Fibroblast of upper back skin (primary cell): Measurements from ENCODE around the gene VAV3.
"Not testable (repeated sequence)": the region's sequence is repeated elsewhere in the genome, so short reads cannot be mapped to it uniquely, and the experiment has no call there.

Experiments used
- DNase-seq: peaks from one replicate; pipeline ENCODE4 v3.0.0-alpha.2; 2013

The VAV3 gene

DNA sequence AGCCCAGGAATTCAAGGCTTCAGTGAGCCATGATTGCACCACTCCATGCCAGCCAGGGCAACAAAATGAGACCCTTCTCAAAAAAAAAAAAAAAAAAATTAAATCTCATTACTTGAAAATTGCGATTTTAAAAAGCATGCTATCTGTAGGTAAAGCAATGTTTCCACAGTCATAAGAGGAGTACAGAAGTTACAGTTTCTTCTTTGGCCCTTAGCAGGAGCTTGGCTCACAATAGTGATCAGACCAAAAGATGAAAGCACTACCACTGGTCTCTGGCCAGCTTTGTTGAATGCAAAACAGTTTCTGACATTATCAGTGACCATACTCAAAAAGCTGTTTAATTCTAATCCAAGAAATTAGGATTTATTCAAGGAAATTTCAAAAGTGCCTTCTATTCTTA, 31.2 kb downstream of the VAV3 start:
- DNase-seq, result no peak

DNA sequence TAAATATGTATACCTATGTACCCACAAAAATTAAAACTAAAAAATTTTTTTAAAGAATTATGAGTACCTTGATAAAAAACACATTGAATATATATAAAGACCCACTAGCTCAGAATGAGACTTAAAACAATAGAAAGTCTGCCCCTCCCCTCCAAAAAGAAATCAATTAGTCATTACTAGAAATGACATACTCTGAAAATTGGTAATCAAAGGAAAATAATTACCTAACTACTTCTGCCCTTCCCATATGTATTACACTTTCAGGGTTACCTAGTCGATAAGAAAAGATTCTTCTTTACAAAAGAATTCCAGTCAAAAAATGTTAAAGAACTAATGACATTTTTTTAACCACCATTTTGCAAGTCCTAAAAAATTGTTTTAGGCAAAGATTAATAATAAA, 34.7 kb downstream of the VAV3 start:
- no peak for DNase-seq

DNA sequence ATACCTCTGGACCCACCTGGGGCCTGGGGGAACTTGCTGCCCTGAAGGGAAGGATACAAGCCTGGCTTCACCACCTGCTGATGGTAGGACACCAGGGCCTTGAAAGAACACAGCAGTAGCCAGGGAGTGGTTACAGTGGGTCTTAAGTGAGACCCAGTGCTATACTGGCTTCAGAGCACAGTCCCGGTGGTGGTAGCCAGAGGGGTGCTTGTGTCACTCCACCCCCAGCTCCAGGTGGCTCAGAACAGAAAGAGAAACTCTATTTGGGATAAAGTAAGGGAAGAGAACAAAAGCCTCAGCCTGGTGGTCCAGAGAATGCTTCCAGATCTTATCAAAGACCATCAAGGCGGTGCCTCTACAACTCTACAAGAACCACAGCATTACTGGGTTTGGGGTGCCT, 37.2 kb downstream of the VAV3 start:
- no peak for DNase-seq

DNA sequence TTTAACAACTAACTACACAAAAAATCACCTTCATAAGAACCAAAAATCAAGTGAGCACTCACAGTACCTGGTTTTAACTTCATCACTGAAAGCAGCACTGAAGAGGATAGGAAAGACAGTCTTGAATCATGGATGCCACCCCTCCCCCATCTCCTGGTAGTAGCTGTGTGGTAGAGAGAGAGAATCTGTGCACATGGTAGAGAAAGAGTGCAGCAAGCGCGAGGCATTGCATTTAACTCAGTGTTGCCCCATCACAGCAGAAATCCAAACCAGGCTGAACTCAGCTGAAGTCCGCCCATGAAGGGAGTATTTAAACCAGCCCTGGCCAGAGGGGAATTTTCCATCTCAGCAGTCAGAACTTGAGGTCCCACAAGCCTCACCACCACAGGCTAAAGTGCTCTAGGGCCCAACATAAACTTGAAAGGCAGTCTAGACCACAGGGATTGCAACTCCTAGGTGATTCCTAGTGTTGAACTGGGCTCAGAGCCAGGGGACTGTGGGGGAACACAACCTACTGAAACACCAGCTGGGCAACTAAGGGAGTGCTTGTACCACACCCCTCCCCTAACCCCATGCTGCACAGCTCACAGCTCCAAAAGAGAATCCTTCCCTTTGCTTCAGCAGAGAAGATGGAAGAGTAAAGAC, 38.4 kb downstream of the VAV3 start:
- DNase-seq, result peak; percentile 5

DNA sequence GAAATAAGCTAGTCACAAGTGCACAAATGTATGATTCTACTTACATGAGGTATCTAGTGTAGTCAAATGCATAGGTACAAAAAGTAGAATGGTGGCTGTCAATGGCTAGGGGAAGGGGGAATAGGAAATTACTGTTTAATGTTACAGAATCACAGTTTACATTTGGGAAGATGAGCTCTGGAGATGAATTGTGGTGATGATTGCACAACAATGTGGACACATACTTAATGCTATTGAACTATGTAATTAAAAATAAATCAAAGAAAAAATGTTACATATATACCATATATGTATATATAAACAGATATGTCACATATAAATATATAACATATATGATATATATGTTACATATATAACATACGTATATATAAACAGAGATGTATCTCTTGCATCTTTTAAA, 39.4 kb downstream of the VAV3 start:
- DNase-seq, result no peak

DNA sequence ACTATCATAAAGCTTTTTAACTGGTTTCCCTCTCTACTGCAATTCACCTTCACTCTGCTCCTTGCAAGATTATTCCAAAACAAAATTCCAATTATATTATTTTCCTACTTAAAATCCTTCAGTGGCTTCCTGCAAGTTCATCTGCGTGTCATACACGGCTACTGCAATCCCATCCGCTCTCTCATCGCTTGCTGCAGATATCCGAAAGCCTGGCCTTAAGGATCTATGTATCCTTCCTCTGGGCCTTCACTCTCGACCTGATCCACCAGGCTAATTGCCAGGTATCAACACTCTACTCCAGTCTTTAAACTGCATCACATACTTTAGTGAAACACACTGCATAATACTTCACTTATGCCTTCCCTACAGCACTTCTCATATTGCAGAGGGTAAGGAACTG, 44.0 kb downstream of the VAV3 start:
- no peak for DNase-seq

DNA sequence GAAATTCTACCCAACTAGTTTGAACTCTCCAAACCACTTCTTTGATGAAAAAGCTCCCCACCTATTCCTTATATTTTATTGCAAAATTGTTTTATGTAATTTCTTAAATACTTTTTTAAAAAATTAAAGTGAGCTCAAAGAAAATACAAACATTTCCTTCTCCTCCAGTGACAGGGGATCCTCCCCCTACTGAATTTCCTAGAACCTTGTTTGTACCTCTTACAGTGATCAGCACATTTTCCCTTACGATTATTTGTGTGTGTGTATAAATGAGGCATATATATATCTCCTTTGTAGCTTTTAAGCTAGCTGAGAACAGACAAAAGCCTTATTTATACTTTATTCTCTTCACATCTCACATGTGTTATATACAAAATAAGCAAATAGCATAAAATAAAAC, 44.4 kb downstream of the VAV3 start:
- no peak for DNase-seq

DNA sequence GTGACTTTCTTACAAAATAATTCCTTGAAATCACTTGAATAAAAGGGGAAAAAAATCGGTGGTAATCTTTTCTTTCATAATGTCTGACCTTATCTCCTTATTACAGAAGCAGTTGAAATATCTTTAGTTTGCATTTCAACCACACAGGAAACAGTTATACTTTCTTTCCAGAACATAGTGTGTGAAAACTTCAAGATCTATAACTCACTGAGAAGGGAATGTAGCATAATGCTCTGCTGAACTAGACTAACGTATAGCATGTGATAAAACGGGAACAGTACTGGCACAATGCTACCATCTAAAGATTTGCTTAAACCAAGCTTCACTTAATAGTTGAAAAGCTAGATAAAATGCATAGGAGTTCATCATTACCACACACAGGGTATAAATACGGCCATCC, 45.0 kb downstream of the VAV3 start:
- DNase-seq, result no peak

DNA sequence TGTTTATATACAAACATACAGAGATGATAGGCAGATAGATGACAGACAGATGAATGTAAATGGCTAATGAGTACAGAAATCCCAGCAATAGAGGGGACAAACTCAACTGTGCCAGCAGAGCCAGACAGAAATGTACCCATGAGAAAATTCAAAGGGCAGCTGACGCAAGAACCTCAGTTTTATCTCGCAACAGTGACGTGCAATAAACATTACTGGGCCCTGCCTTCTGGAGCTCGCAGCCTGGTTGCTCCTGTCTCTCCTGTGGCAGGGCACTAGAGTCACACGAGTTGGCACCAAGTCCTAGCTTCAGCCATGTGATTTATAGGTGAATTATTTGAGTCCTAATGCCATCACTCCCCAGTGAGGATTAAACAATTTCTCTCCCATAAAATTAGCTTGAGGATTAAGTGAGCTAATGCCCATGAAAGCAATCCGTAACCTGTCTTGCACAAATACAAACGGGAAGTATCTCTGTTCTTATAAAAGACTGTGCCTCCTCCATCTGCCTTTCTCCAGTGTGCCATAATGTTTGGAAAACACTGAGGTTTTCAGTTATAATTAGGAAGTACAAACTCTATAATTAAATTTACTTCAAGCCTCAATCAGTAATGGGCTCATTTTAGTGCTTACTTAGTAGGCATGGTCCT, 50.7 kb downstream of the VAV3 start:
- no peak for DNase-seq

DNA sequence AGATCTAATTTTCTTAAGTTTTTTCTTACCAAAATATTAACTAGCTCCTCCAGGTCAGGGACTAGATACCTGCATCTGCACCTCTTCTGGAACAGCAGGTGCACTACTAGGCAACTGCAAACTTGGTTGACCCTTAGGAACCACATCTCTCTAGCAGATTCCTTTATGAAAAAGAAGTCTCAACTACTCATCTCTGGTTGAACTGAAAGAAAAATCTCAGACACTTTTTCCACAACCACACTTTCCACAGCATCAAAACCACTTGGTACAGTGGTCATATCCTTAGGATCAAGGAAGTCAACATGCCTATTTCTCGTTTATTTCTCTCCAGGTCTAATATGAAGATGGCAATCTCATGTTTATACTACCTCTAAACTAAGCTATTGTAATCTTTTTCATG, 52.3 kb downstream of the VAV3 start:
- no peak for DNase-seq

DNA sequence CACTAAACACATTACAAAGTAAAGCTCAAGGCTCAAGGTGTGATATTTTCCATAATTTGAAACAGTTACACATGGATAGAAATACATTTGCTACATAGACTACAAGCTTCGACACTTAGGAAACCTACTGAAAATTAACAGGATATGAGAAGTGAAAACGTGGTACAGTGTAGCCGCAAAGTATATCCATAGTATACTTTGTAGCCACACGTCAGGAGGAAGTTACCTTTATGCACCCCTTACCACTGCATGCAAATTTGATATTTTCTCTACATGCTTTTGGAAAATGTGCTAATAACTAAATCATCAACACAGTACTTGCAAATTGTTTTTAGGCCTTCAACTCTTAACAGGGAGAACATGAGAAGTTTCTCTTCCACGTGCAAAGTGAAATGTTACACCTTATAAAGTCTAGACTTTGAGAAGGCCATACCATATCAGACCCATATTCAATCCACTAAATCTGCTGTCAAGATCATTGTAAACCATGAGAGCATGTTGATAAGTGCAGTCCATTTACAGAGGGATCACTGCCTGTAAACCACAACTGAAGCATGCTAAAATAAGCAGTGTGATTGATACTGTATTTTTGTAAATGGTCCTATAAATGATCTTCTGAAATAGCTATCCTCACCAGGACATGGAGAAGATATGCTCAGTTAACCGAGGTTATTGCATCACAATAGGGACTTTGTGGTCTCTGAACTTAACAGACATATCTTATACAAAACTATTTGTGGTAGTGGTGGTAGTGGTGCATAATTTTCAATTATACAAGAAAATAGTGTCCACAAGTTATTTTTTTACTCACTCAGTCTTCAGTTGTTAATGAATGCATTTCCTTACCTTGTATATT, 64.7 kb downstream of the VAV3 start:
- DNase-seq, result no peak

DNA sequence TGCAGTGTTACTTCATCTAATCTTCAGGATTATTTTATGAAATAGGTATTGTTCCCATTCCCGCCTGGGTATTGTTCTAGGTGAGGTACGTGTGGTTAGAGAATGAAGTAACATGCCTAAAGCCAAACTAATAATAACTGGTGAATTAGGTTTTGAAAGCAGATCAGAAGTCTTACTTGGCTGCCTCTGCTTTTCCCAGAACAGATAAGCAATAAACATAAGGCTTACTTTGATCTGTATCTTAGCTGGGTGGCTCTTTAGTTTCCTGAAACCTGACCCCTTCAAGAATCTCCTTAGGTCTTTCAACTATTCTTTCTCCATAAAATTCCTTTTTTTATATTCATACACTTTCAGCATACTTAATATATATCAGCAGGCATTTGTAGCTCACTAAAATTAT, 65.3 kb downstream of the VAV3 start:
- DNase-seq, result no peak

DNA sequence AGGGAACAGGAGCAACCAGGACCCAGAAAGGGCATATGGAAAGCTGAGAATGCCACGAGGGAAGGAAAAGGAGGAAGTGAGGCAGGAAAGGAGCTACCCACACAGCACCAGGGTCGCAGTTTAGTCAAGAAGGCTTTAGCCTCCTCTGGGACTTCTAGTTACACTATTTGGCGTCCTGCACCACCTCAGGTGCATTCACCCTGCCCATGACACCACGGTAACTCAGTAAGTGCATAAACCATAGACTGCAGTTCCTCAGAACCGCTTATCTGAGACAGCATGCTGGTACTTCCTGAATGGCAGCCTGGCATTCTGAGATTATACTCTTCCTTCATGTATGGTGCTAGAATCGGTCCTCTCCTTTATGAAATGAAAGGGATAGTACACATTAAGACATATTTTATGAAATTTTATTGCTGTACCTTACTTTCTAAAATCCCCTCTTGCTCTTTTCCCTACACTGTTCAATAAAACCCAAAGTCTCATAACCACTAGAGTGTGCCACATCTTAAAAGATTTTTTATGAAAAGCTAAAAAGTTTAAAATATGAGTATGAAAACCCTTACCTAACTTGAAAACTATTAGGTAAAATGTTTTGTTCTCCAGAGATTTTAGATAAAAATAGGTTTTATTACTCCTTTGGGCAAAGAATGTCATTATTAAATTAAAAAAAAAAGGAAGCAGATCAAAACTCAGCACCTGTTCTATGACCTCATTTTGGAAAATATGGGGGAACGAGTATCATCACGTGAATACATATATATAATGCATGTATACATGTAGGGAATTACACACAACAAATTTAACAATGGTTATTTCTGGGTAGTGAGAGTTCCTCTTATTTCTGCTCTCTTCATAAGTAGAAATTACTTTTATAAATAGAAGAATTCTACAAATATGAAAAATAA, 67.3 kb downstream of the VAV3 start:
- no peak for DNase-seq

DNA sequence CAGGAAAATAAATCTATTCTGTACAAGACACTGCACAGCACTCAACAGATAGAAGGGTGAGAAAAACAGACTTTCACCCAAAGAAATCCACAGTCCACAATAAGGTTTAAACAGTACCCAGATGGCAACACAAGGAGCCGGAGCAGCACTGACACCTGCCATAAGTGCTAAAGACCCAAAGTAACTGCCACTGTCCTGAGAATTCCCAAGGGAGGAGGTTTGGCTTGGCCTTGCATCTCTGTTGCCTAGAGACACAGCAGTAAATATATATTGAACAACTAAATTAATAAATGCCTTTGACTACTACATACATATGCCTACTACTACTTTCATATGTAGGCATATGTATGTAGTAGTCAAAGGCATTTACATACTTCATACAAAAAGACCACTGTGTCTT, 68.0 kb downstream of the VAV3 start:
- no peak for DNase-seq

DNA sequence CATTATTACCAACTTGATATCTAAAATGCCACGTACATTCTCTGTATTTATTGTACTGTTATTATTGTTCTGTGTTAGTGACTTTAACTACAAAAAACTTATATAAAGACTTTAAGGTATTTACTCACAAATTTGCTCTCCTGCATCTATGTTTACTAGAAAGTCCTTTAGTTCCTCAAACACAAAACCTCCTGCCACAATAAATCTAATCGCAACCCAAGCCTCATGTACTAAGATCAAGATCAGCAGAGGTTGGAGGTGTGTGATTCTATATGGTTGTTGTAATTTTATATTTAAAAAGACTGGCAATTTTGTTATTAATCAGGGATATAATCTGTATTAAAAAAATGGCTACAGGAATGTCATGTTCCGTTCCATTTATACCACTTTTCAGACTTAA, 68.6 kb downstream of the VAV3 start:
- no peak for DNase-seq

DNA sequence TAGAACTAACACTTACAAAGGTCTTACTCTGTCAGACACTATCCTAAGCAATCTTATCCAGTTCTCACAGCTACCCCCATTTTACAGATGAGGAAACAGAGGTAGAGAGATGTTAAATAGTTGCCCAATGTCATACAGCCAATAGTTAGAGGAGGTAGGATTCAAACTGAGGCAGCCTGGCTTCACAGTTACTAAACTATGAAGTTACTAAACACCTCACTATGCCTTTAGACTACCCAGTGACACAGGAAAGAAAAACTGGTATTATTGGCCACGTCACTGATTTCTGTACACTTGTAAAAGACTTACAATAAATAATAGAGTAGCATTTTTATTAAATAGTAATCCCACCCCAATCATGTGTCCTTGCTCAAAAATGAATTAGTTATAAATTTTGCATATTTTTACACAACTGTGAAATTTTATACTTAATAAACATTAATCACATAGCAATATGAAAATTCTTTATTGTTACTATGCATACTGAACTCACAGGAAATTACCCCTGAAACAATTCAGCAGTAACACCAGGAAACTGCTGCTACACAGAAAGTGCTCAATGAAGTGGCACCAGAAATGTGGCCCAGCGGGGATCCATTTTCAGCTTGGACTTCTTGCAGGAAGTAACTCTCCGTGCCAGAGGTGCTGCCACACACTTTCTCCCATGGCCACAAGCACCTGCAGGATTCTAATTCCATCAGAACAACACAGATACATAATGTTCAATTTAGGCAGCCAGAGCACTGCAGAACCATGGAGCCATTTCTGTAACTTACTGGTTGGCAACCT, 69.4 kb downstream of the VAV3 start:
- no peak for DNase-seq

DNA sequence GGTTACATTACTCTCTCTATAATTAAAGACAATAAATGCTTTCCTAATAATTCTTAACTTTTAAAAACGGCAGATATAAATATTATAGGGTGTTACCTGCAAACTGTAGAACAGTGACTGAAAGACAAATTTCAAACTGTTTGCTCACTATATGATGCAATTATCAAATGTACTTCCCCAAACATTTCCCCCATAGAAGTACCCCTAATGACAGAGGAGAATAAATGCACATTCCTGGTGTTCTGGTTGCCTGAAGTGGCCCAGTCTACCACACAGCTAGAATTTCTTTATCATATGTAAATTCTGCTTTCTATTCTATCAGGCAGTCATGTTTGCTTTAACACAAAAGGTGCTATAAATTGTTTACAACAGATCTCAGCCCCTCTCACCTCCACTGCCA, 70.4 kb downstream of the VAV3 start:
- DNase-seq, result no peak

DNA sequence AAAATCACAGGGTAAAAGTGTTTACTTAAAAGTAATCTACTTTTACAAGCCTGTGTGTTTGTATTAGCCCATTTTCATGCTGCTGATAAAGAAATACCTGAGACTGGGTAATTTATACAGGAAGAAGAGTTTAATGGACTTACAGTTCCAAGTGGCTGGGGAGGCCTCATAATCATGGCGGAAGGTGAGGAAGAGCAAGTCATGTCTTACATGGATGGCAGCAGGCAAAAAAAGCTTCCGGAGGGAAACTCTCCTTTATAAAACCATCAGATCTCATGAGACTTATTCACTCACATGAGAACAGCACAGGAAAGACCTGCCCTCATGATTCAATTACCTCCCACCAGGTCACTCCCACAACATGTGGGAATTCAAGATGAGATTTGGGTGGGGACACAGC, 71.6 kb downstream of the VAV3 start:
- DNase-seq, result not testable (repeated sequence)

DNA sequence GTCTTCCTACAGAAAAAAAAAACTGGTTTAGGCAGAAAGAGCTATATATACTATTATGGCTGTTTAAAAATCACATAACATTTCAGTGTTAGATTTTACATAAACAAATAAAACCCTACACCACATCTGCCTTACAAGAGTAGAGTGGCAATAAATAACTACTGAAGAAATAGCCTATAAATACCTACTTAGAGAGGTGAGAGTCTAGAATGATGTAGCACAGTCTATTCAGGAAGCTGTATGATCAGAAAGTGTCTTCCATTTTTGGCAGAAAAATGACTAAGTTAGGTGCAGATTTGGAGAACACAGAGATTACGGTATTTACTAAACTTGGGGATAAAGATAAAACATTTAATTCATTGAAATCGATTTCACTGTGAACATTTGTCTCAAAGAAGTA, 75.5 kb downstream of the VAV3 start:
- DNase-seq, result no peak

DNA sequence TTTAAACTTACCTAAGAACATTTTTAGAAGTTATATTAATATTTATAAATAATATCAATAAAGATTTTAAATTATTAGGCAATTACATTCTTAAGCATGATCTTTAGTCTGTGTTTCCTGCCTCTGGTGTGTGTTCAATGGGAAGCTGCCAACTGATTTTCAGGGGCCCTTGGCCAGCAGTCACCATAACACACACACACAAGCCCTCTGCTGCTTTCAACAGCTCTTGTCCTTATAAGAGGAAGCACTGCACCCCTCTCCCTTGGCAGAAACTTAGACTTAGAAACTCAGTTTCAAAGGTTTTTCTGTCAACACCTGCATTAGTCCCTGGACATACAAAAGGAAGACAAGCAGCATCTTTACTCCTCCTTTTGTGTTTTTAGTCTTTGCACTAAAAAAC, 81.4 kb downstream of the VAV3 start:
- DNase-seq, result no peak

DNA sequence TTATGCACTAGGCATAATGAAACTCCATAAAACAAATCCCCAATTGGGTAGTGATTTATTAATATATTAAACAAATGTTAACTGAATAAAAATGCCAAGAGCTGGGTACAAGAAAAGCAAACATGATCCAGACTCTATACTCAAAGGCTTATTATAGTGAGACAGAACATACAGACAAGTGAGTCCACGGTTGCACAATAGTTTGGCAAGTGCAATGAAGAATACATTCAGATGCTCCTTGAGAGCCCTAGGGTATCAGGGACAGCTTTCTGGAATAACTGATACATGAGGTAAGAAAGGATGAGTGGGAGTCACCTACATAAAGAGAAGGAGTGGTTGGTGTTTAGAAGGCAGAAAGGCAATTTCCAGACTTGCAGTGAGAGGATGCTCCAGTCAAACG, 85.1 kb downstream of the VAV3 start:
- DNase-seq, result no peak

DNA sequence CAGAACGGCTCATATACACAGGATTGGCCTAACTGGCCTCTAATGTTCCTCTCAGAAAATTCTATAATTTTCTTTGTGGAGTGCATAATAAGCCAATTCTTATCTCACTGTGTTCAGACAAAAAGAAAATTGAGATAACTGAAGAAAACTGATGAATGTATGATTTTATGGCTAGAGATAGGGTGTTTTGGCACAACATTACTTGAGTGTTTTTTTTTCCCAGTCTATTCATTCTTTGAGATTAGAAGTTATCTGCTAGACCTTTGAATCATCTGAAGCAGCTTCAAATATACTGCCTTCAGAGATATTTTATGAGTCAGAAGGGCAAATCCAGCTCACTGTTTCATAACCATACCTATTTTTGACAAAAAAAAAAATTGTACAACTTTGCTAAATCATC, 85.6 kb downstream of the VAV3 start:
- DNase-seq, result peak; percentile 21
